ENCODE measurements around the gene TNFRSF12A.

Gene TNFRSF12A

DNA sequence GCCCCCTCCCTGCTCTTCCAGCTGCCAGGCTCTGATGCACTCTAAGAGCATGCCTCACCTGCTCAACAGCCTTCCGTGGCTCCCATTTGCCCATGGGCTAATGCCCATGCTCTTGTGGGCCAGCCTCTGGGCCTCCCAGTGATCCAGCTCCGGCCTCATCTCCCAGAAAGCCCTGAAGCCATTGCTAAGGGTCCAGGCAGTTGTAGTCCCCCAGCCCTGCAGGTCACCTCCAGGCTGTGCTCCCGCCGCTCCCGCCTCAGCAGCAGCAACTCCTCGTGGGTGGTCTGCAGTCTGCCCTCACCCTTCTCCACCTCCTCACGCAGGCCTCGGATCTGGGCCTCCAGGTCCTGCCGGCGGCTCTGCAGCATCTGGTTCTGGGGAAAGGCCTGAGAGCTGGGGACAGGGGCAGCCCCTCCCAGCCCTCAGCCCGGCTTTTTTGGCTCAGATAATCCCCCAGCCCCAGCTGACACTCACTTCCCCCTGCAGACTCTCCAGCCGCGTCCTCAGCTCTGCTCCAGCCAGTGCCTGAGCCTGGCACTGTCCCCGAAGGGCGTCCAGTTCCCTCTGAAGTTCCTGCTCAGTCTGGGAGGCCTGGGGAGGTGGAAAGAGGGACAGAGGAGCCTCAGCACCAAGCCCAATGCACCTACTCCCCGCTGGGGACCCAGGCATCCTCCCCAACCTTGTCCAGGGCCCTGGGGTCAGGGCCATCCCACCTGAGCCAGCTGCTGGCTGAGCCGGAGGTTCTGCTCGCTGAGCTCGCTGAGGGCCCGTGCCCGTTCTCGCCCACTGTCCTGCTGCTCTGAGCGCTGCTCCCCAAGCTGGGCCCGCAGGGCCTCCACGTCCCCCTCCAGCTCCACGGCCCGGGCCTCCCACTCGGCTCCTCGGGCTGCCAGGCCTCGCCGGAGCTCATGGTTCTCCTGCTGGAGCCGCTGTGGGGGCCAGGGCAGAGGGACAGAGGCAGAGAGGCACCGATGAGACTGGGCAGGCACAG lies 10.3 kb downstream of the TNFRSF12A start:
- TF ChIP-seq, protein P1, sequence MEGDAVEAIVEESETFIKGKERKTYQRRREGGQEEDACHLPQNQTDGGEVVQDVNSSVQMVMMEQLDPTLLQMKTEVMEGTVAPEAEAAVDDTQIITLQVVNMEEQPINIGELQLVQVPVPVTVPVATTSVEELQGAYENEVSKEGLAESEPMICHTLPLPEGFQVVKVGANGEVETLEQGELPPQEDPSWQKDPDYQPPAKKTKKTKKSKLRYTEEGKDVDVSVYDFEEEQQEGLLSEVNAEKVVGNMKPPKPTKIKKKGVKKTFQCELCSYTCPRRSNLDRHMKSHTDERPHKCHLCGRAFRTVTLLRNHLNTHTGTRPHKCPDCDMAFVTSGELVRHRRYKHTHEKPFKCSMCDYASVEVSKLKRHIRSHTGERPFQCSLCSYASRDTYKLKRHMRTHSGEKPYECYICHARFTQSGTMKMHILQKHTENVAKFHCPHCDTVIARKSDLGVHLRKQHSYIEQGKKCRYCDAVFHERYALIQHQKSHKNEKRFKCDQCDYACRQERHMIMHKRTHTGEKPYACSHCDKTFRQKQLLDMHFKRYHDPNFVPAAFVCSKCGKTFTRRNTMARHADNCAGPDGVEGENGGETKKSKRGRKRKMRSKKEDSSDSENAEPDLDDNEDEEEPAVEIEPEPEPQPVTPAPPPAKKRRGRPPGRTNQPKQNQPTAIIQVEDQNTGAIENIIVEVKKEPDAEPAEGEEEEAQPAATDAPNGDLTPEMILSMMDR (IDR thresholded peaks at IDR 0.05; ENCODE audit: control insufficient read depth, extremely low read depth, insufficient read depth): no peak
- no peak overlapping the region for H3K4me3 ChIP-seq (ENCODE audit: low read depth, low read length)
- no peak for DNase-seq (ENCODE audit: low read depth)

DNA sequence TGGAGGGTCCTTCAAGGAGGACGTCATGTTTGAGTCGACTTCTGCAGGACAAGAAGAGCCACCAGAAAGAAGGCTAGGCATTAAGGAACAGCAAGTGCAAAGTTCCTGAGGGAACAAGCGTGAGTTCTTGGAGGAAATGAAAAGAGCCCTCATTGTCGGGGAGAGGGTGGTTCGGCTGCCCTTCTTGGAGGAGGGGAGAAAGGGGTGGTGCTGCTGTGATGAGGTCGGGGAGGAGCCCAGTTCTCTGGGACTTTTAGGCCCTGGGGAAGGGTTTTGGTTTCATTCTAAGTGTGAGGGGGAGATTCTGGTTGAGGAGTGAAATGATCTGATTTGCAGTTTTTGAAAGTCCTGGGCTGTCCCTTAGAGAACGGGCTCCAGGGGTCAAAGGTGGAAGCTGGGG lies 12.5 kb downstream of the TNFRSF12A start:
- DNase-seq (ENCODE audit: low read depth): no peak
- no peak overlapping the region for H3K4me3 ChIP-seq (ENCODE audit: low read depth, low read length)
- TF ChIP-seq, protein P1 (IDR thresholded peaks at IDR 0.05; ENCODE audit: control insufficient read depth, extremely low read depth, insufficient read depth): no peak

DNA sequence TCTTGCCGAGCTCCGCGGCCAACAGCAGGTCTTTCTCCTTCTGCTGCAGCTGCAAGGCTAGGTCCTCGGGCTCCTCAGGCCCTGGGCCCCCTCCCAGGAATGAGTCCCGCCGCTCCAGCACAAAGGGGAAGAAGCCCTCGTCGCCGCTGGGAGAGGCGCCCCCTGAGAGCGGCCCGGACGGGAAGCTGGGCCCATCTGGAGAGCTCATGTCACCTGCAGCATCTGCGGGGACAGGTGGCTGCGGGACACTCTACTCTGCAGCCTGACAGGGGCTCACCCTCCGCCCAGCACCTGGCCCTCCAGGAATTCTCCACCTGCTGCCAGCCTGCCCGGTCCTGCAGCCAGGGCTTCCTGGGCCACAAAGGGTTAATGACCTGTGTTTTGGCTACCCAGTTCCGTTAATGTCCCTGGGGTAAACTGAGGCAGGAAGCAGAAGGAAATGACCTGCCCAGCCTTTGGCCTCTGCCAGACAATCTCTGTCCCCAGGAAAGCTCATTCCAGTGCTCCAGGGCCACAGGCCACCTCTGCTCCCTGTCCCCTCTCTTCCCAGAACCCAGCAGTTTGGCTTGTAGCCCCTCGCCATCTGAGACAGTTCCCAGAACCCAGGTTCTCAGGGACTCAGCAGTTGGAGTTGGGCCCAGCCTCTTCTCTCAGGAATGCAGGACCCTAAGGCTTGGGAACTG lies 15.3 kb downstream of the TNFRSF12A start:
- DNase-seq (ENCODE audit: low read depth): no peak
- peak overlapping the region; percentile 69 for H3K4me3 ChIP-seq (ENCODE audit: low read depth, low read length)
- TF ChIP-seq, protein P1 (IDR thresholded peaks at IDR 0.05; ENCODE audit: control insufficient read depth, extremely low read depth, insufficient read depth): no peak

DNA sequence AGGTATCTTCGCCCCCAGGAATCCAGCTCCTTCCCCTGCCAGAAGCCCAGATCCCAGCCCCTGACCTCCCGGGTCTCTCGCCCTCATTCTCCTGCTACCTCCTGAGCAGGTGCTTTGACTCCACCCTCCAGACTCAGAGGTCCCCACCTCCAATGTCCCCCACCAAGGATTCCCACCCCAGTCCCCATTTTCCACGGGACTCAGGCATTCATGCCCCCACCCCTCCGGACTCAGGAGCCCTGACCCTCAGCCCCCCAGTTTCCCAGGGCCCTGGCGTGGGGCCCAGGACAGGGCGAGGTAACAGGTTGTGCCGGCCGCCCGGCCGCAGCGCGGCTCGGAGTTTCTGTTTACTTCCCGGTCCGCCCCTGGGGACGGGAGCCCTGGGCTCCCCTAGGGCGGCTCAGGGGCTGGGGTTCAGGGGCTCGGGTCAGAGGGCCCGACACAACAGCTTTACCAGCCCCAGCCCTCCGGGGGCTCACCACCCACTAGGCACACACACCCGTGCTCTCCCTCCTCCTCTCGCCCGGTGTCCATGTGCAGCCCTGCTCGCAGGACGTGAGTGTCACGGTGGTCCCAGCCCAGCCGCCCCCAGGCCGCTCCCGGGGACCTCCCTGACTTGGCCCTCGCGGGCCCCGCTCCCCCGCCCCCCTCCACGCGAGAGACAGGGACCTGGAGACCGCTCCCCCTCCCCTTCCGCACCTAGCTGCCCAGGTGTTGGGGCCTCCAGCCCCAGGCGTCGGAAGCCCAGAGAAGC lies 16.0 kb downstream of the TNFRSF12A start:
- TF ChIP-seq, protein P1 (IDR thresholded peaks at IDR 0.05; ENCODE audit: control insufficient read depth, extremely low read depth, insufficient read depth): no peak
- peak overlapping the region; percentile 69 for H3K4me3 ChIP-seq (ENCODE audit: low read depth, low read length)
- no peak for DNase-seq (ENCODE audit: low read depth)

DNA sequence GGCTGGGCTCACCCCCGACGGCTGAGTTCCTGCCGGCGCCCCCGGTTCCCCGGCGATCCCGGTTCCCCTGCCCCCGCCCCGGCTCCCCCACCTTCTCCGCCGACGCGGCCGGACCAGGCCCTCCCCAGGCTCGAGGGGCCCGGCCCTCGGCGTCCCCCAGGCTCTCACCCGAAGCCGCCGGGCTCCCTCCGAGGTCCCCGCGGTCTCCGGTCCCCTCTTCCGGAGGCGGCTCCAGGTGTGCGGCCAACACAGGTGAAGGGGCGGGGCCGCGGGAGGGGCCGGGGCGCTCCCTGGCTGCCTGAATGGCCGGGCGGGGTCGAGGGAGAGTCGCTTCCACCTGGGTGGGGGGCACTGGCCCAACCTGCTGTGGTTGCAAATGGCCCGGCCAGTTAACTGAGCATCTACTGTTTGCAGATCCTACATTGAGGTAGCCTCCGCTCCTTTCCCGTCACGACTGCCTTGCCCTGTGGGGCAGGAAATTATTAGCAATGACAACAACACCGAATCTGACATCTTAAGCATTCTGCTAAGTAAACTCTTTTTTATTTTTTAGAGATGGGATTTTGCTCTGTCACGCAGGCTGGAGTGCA lies 16.7 kb downstream of the TNFRSF12A start, which contains the start of gene BICDL2:
BICDL2 (minus strand) TSS at position 219 of the 590 bp plus-strand sequence. CDS start 1,448 bp downstream, outside the sequence.
- DNase-seq (ENCODE audit: low read depth): no peak
- TF ChIP-seq, protein P1 (IDR thresholded peaks at IDR 0.05; ENCODE audit: control insufficient read depth, extremely low read depth, insufficient read depth): no peak
- peak within 1 kb of the TSS; percentile 69 for H3K4me3 ChIP-seq (ENCODE audit: low read depth, low read length)

DNA sequence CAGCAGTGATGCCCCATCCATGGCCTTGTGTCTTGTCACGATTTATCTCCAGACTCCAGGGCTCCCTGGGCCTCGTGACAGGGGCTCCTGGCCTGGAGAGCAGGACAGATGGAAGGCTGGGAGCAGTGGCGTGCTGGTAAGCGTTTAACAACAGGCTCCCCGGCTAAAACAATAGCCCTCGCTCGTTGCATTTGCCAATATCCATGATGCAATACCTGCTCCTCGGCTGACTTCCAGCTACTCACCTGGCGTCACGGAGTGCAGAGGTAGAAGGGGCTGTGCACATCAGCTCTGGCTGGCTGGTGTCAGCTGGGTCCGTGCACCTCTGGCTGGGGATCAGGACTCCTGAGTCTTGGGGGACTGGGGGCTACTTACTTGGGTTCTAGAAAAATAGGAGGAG lies 18.1 kb downstream of the TNFRSF12A start:
- no peak overlapping the region for H3K4me3 ChIP-seq (ENCODE audit: low read depth, low read length)
- no peak for DNase-seq (ENCODE audit: low read depth)
- TF ChIP-seq, protein P1 (IDR thresholded peaks at IDR 0.05; ENCODE audit: control insufficient read depth, extremely low read depth, insufficient read depth): no peak
